ENCODE data around the gene CASQ1.

CASQ1 gene

GRCh38 chr1:160168609-160169369, 21.6 kb upstream of the CASQ1 start:
- no peak for DNase-seq

DNA sequence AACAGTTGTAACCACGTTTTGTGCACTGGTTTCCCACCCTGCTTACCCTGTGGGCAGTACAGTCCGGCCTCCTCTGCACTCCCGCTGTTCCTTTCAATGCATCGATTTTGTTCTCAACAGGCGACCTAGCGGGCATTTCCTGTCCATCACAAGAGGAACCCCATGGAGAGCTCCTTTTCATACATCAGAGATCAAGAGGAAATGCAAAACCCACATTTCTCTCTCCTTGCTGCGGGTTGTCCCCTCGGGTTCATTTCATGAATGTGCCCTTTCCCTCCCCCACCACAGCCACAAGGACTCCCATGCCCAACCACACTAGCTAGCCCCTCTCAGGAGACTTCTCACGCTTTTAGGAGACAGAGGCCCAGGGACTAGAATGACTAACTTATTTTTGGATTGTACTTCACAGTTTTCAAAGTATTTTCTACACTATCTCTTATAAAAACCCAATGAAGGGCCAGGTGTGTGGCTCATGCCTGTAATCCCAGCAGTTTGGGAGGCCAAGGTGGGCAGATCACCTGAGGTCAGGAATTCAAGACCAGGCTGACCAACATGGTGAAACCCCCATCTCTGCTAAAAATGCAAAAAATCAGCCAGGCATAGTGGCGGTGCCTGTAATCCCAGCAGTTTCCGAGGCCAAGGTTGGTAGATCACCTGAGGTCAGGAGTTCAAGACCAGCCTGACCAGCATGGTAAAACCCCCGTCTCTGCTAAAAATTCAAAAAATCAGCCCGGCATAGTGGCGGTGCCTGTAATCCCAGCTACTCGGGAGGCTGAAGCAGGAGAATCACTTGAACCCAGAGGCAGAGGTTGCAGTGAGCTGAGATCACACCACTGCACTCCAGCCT, 20.6 kb upstream of the CASQ1 start:
- DNase-seq: peak in 1 of 5 experiments; percentile 83

DNA sequence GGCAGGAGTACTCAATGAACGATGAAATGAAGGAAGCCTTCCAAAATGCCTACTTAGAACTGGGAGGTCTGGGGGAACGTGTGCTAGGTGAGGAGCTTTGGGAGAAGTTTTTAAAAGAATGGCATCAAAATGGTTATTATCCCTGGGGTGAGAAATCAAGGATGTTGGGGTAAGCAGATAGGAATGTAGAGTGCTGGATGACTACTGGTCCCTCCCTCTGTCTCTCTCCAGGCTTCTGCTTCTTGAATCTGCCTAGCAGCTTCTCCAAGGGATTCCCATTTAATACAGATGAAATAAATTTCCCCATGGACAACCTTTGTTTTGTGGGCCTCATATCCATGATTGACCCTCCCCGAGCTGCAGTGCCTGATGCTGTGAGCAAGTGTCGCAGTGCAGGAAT, 19.0 kb upstream of the CASQ1 start:
- DNase-seq: no peak

GRCh38 chr1:160171980-160172379, 18.4 kb upstream of the CASQ1 start:
- DNase-seq: no peak

DNA sequence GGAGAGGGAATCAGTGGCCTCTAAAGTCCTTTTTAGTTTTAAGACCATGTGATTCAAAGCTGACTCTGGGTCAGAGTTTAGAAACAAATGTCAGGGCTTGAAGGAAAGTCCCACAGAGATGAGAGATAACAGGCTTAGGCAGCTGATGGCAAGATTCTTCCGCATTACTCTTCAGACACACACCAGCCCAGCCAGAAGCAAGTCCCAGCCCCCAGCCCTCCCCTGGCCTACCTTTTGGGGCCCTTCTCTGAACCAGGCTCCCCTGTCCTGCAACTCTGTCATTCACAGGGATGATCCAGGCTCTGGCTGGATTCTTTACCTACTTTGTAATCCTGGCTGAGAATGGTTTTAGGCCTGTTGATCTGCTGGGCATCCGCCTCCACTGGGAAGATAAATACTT, 13.1 kb upstream of the CASQ1 start:
- peak in 1 of 5 experiments; percentile 76 for DNase-seq

- peak in 1 of 5 experiments; percentile 40 for DNase-seq
Observed at GRCh38 chr1:160177667-160178066, 12.7 kb upstream of the CASQ1 start.

GRCh38 chr1:160178731-160179130, 11.6 kb upstream of the CASQ1 start:
- no peak for DNase-seq

DNA sequence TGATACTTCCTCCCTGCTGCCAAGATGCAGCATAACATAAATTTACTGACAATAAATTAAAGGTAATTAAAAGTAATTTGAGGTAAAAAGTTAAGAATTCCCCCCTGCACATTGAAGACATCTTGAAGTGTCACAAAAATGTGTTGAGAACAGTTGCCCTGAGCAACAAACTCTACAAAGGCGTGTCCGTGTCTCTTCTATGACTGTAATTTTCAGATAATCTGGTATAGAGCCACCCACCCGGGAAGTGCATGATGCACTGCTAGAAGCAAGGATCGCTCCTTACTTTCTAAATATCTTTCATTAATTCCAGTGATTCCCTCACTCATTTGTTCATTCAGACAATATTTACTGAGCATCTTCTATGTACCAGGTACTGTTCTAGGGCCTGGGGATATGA, 11.0 kb upstream of the CASQ1 start:
- no peak for DNase-seq

DNA sequence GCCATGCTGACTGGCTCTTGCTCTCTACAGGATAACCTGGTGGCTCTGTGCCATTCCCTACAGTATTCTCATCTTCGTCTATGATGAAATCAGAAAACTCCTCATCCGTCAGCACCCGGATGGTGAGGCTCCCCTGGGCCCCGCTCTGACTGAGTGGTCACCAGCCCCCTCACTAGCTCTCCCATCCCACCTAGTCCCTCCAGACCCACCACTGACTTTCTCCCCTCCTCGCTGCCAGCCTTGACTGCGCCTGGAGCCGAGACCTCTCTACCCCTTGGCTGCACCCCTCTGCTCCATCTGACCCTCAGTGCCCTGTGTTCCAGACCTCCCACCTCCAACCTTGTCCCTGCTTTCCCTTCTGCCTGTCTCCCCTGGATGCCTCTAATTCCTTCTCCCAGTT, 4.1 kb upstream of the CASQ1 start:
- DNase-seq: no peak

DNA sequence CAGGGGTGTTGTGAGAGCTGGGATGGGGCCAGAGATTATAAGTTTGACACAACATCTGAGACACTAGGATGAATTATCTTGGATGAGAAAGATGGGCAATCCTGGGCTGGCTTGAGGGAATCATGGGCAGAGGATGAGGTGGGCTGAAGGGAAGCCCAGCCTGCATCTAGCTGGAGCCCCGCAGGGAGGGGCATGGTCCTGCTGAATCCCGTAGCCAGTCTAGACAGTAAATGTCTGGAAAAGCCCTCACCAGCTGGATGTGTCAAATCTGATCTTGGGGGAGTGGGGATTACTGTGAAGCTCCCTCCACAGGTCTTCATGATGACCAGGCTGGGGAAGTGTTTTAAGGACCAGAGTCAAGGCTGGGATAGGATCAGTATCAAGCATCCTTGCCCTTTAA, 3.6 kb upstream of the CASQ1 start:
- no peak for DNase-seq

DNA sequence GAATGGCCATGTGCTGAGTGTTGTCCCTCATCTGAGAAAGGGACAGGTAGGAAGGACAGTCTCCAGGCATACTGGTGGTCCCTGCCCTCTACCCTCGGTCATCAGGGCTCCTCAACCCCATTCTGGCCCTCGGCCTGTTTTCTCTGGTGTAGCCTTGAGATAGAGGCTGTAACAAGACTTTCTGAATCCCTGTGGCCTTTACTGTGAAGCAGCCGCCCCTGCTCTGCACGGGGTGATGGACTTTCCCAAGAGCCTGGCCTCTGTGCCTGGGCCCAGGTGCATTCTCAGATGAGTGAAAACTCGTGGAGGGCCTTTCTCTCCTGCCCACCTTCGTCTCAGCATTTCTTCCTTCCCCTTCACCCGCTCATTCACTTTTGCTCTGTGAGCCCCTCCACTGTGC, 3.0 kb upstream of the CASQ1 start:
- DNase-seq: no peak

GRCh38 chr1:160188341-160188740, 2.0 kb upstream of the CASQ1 start:
- DNase-seq: no peak

DNA sequence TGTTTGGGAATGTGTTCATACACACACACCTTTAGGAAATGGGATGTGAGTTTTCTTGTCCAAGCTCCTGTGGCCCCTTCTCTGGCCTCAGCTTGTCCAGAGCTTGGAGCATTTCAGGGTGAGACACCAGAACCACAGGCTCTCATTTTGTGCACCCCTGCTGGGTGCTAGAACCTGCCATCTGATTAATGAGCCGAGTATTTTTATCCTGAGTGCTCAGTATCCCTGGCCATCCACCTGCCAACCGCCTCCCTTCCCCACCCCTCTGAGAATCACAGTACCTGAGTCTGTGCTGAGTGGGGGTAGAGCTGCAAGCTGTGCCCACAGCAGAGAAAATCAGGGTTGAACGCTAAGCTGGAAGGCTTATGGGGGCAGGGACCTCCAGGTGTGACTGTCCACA, 1.4 kb downstream of the CASQ1 start:
- no peak for DNase-seq

DNA sequence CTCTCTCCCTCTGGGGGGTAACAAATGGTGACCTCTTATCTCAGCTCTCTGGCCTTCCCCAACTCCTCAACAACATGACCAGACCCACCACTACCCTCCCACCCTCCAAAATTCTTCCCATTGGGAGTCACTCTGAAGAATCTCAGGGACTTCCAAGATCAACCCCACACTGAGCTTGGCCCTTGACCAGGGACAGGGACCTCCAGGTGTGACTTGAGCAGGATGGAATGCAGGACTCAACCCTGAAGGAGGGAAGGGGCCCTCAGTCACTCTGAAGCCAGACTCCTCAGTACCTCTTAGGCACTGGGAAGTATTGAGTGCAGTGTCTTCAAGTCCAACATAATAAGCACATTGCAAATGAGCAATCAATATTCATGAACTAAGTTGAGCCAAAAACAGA, 1.9 kb downstream of the CASQ1 start:
- no peak for DNase-seq

DNA sequence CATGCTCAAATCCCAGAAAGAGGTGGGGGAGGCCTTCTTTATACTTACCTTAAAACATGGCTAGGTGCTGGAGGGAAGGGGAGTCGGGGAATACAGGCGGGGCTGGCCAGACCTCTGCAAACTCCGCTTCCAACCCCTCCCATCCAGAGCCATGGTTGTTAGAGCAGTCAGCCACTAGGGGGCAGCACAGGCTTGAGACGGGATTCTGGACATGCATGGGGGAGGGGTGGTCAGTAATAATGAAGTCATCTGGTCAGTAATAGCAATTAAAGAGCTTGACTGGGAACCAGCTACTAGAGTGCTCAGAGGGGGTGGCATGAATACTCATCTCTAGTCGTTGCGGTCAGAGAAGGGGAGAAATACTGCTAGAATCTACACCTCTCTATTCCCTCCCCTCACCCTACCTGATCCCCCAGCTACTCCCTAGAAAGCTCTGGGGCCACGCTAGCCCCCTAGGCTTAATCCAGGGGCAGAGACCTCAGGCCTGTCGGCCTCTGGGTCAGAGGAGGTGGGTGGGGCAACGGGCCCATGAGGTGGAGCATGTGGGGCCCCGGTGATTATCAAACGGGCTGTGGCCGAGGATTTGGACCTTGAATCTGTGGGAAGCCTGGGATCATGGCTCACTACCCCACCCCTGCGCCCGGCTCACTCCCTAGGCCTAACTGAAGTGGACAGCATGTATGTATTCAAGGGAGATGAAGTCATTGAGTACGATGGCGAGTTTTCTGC, 2.9 kb downstream of the CASQ1 start:
- peak; percentile 53 to 70 (median 66) for DNase-seq

GRCh38 chr1:160193832-160194736, 3.7 kb downstream of the CASQ1 start:
- DNase-seq: no peak

GRCh38 chr1:160194737-160195059, 4.3 kb downstream of the CASQ1 start:
- no peak for DNase-seq

- no peak for DNase-seq
Observed at GRCh38 chr1:160196143-160196542, 5.8 kb downstream of the CASQ1 start.

DNA sequence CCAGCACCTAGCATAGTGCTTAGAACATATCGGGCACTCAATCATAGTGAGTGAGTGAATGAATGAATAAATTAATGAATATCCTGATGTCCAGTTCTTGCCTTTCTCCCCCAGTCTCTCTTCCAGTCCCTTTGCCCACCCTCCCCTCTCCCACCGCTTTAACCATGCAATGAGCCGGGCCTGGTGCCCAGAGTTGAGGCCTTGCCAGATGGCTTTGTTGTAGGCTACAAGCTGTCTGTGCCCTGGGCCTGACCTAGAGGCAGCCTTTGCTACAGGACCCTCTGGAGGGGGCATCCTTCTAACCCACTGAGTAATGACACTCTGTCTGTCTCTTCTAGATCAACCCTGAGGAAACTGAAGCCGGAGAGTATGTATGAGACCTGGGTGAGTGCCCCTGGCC, 6.9 kb downstream of the CASQ1 start:
- no peak for DNase-seq

GRCh38 chr1:160200786-160201185, 10.4 kb downstream of the CASQ1 start:
- no peak for DNase-seq

GRCh38 chr1:160204526-160205241, 14.3 kb downstream of the CASQ1 start:
- no peak for DNase-seq

All from T-helper 2 cell (primary cell).